NCI-H2227 treated with DMSO at 0.1 percent for 48 hours (cell line): Measurements from ENCODE around the gene MCM9.

Experiments used
- DNase-seq: peaks from one replicate; lab custom pipeline; 2025; lab: John Stamatoyannopoulos, UW

MCM9 gene

GRCh38 chr6:118934461-118935330 is at the start of gene MCM9:
Gene MCM9 (minus strand): TSS chr6:118935159. CDS start chr6:118931723, 3,436 bp downstream.
- DNase-seq: peak; percentile 85

- DNase-seq: no peak
Measured at GRCh38 chr6:118984342-118984741, 49.4 kb upstream of the MCM9 start.

GRCh38 chr6:118982575-118982911 is 47.6 kb upstream of the MCM9 start:
- DNase-seq: no peak

- no peak for DNase-seq
Measured at GRCh38 chr6:118981884-118982574, 47.1 kb upstream of the MCM9 start.

- DNase-seq: no peak
Measured at GRCh38 chr6:118980063-118980462, 45.1 kb upstream of the MCM9 start.

GRCh38 chr6:118974790-118975189 is 39.8 kb upstream of the MCM9 start:
- DNase-seq: no peak

- no peak for DNase-seq
Measured at GRCh38 chr6:118971682-118972081, 36.7 kb upstream of the MCM9 start.

GRCh38 chr6:118970866-118971265 is 35.9 kb upstream of the MCM9 start:
- DNase-seq: no peak

- no peak for DNase-seq
Measured at GRCh38 chr6:118968416-118968815, 33.5 kb upstream of the MCM9 start.

- DNase-seq: no peak
Measured at GRCh38 chr6:118967239-118967638, 32.3 kb upstream of the MCM9 start.

GRCh38 chr6:118965843-118966370 is 30.9 kb upstream of the MCM9 start:
- DNase-seq: no peak

- no peak for DNase-seq
Measured at GRCh38 chr6:118965371-118965770, 30.4 kb upstream of the MCM9 start.

- no peak for DNase-seq
Measured at GRCh38 chr6:118963003-118963402, 28.0 kb upstream of the MCM9 start.

GRCh38 chr6:118959903-118960302 is 24.9 kb upstream of the MCM9 start:
- no peak for DNase-seq

- no peak for DNase-seq
Measured at GRCh38 chr6:118953391-118953790, 18.4 kb upstream of the MCM9 start.

- DNase-seq: no peak
Measured at GRCh38 chr6:118952683-118953082, 17.7 kb upstream of the MCM9 start.

GRCh38 chr6:118945217-118945616 is 10.3 kb upstream of the MCM9 start:
- DNase-seq: no peak

GRCh38 chr6:118940770-118941169 is 5.8 kb upstream of the MCM9 start:
- DNase-seq: no peak

GRCh38 chr6:118939683-118940082 is 4.7 kb upstream of the MCM9 start:
- no peak for DNase-seq

GRCh38 chr6:118935978-118936703 is 1.2 kb upstream of the MCM9 start:
- DNase-seq: no peak

GRCh38 chr6:118935331-118935668 is 341 bp upstream of the MCM9 start:
- no peak for DNase-seq

GRCh38 chr6:118933855-118934460 is 1.0 kb downstream of the MCM9 start:
- no peak for DNase-seq
